Measurements from ENCODE around the gene STOX1.

DNA sequence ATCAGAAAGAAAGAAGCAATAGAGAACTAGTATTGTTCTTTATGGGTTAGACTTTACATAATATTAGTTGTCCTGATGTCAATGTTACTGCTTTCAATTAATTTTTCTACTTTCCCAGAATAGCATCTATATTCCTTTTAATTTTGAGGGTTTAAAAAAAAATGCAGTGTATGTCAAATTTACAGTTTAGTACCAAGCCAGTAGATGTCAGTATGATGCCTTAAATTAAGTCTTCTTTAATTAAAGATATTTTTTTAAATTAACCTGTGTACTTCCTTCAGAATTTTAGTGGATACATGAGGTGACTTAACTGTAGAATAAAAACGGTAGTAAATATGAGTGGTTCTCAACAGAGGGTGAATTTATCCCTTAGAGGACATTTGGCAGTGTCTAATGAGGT lies 35.2 kb upstream of the STOX1 start:
- TF ChIP-seq, protein P1, sequence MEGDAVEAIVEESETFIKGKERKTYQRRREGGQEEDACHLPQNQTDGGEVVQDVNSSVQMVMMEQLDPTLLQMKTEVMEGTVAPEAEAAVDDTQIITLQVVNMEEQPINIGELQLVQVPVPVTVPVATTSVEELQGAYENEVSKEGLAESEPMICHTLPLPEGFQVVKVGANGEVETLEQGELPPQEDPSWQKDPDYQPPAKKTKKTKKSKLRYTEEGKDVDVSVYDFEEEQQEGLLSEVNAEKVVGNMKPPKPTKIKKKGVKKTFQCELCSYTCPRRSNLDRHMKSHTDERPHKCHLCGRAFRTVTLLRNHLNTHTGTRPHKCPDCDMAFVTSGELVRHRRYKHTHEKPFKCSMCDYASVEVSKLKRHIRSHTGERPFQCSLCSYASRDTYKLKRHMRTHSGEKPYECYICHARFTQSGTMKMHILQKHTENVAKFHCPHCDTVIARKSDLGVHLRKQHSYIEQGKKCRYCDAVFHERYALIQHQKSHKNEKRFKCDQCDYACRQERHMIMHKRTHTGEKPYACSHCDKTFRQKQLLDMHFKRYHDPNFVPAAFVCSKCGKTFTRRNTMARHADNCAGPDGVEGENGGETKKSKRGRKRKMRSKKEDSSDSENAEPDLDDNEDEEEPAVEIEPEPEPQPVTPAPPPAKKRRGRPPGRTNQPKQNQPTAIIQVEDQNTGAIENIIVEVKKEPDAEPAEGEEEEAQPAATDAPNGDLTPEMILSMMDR (IDR thresholded peaks at IDR 0.05; ENCODE audit: low read length): no peak
- TF ChIP-seq EZH2 (IDR thresholded peaks at IDR 0.05; ENCODE audit: borderline replicate concordance, low read length): no peak
